Measurements from ENCODE around the gene SHISA9.
"Not testable (repeated sequence)": the region's sequence is repeated elsewhere in the genome, so short reads cannot be mapped to it uniquely, and the experiment has no call there.

The SHISA9 gene

GRCh38 chr16:12900599-12901203, 697 bp upstream of the SHISA9 start:
- no peak for DNase-seq

GRCh38 chr16:12901204-12901596, 198 bp upstream of the SHISA9 start:
- DNase-seq: no peak

GRCh38 chr16:12902511-12903372, 1.3 kb downstream of the SHISA9 start:
- no peak for DNase-seq

- no peak for DNase-seq
Measured at GRCh38 chr16:12903407-12904328, 2.3 kb downstream of the SHISA9 start.

GRCh38 chr16:12904329-12904671, 2.9 kb downstream of the SHISA9 start:
- DNase-seq: no peak

- no peak for DNase-seq
Measured at GRCh38 chr16:12906271-12906670, 4.9 kb downstream of the SHISA9 start.

- DNase-seq: no peak
Measured at GRCh38 chr16:12906765-12907516, 5.5 kb downstream of the SHISA9 start.

- no peak for DNase-seq
Measured at GRCh38 chr16:12907670-12908233, 6.4 kb downstream of the SHISA9 start.

GRCh38 chr16:12917246-12917645, 15.8 kb downstream of the SHISA9 start:
- DNase-seq: no peak

- no peak for DNase-seq
Measured at GRCh38 chr16:12917653-12918052, 16.3 kb downstream of the SHISA9 start.

GRCh38 chr16:12920739-12921138, 19.3 kb downstream of the SHISA9 start:
- no peak for DNase-seq

GRCh38 chr16:12923640-12924039, 22.2 kb downstream of the SHISA9 start:
- DNase-seq: not testable (repeated sequence)

- DNase-seq: no peak
Measured at GRCh38 chr16:12925026-12925800, 23.8 kb downstream of the SHISA9 start.

GRCh38 chr16:12927591-12927990, 26.2 kb downstream of the SHISA9 start:
- DNase-seq: no peak

- DNase-seq: no peak
Measured at GRCh38 chr16:12930881-12931280, 29.5 kb downstream of the SHISA9 start.

GRCh38 chr16:12936391-12936790, 35.0 kb downstream of the SHISA9 start:
- no peak for DNase-seq

- no peak for DNase-seq
Measured at GRCh38 chr16:12941896-12942295, 40.5 kb downstream of the SHISA9 start.

GRCh38 chr16:12942861-12943260, 41.5 kb downstream of the SHISA9 start:
- no peak for DNase-seq

GRCh38 chr16:12944300-12944699, 42.9 kb downstream of the SHISA9 start:
- DNase-seq: no peak

GRCh38 chr16:12951392-12951791, 50.0 kb downstream of the SHISA9 start:
- no peak for DNase-seq

- DNase-seq: no peak
Measured at GRCh38 chr16:12951976-12952375, 50.6 kb downstream of the SHISA9 start.

- no peak for DNase-seq
Measured at GRCh38 chr16:12958366-12958765, 57.0 kb downstream of the SHISA9 start.

Data from NCI-H1436 treated with DMSO at 0.1 percent for 48 hours (cell line).